Neural cell (in vitro differentiated cells): Measurements from ENCODE around the gene MS4A15. TPM values are rescaled to one million over a fixed set of nuclear protein-coding genes. Genes with fewer than 3 reads are reported as not detected.

ENCODE experiments used
- H2AFZ ChIP-seq: fragments of 200-600, 300-800 bp; sonication (generic), shearing (Covaris generic); 2 replicates; pipeline ENCODE4 v1.6.0; 2014; ENCODE audit warnings: low read depth, mild to moderate bottlenecking, antibody characterized with exemption, low read length, moderate library complexity
- H3F3A ChIP-seq: fragments of 200-600 bp; shearing (Covaris generic); 2 replicates; pipeline ENCODE4 v1.6.1; 2016; ENCODE audit warnings: mild to moderate bottlenecking, moderate library complexity, mixed read lengths, antibody characterized with exemption, low read length; ENCODE audit not compliant: insufficient read depth, poor library complexity, severe bottlenecking
- H3K27ac ChIP-seq: fragments of 200-600, 300-800 bp; sonication (generic), shearing (Covaris generic); 2 replicates; pipeline ENCODE4 v1.5.1; 2014; ENCODE audit warnings: mild to moderate bottlenecking, low read length, moderate library complexity
- H3K27me3 ChIP-seq: fragments of 300-800, 200-600 bp; sonication (generic), shearing (Covaris generic); 2 replicates; pipeline ENCODE4 v1.6.0; 2014; ENCODE audit warnings: mild to moderate bottlenecking, low read depth, low read length, moderate library complexity; ENCODE audit not compliant: insufficient read depth
- H3K36me3 ChIP-seq: fragments of 300-800, 200-600 bp; sonication (generic), shearing (Covaris generic); 2 replicates; pipeline ENCODE4 v1.5.1; 2014; ENCODE audit warnings: mild to moderate bottlenecking, antibody characterized with exemption, low read length, moderate library complexity; ENCODE audit not compliant: insufficient read depth
- H3K4me2 ChIP-seq: fragments of 300-800, 200-600 bp; sonication (generic), shearing (Covaris generic); 2 replicates; pipeline ENCODE4 v1.6.0; 2014; ENCODE audit warnings: mild to moderate bottlenecking, low read length
- H3K4me3 ChIP-seq: fragments of 300-800, 200-600 bp; sonication (generic), shearing (Covaris generic); 2 replicates; pipeline ENCODE4 v1.5.1; 2014; ENCODE audit warnings: mild to moderate bottlenecking, low read length, moderate library complexity
- H3K79me2 ChIP-seq: fragments of 200-600 bp; shearing (Covaris generic); replicated peaks from 2 replicates; pipeline ENCODE4 v1.6.0; 2014; ENCODE audit warnings: mild to moderate bottlenecking, low read length, moderate library complexity; ENCODE audit not compliant: insufficient read depth
- H3K9ac ChIP-seq: fragments of 300-800, 200-600 bp; sonication (generic), shearing (Covaris generic); 2 replicates; pipeline ENCODE4 v1.6.1; 2016; ENCODE audit warnings: mild to moderate bottlenecking, low read length, mixed read lengths
- H3K9me2 ChIP-seq: fragments of 200-600 bp; shearing (Covaris generic); 2 replicates; pipeline ENCODE4 v1.6.1; 2016; ENCODE audit warnings: mild to moderate bottlenecking, low read length, mixed read lengths; ENCODE audit not compliant: insufficient read depth
- H3K9me3 ChIP-seq: fragments of 200-600, 300-800 bp; sonication (generic), shearing (Covaris generic); 2 replicates; pipeline ENCODE4 v1.6.1; 2016; ENCODE audit warnings: mild to moderate bottlenecking, mixed run types, low read length, moderate library complexity, mixed read lengths
- H4K20me1 ChIP-seq: fragments of 200-600 bp; shearing (Covaris generic); 2 replicates; pipeline ENCODE4 v1.6.1; 2016; ENCODE audit warnings: mild to moderate bottlenecking, mixed run types; ENCODE audit not compliant: insufficient read depth
- EP300 ChIP-seq: fragments of 450-650 bp; conservative IDR thresholded peaks from 2 replicates; pipeline ENCODE4 v1.6.1; 2014; ENCODE audit warnings: antibody characterized with exemption, mild to moderate bottlenecking, moderate library complexity; ENCODE audit not compliant: poor library complexity, severe bottlenecking
- EZH2 ChIP-seq: fragments of 200-600, 300-800 bp; shearing (Covaris generic), sonication (generic); IDR thresholded peaks from 2 replicates; pipeline ENCODE4 v1.6.1; 2014; ENCODE audit warnings: antibody characterized with exemption, low read length, borderline replicate concordance, mild to moderate bottlenecking; ENCODE audit not compliant: insufficient read depth, poor library complexity, severe bottlenecking
- MXI1 ChIP-seq: fragments of 450-650 bp; conservative IDR thresholded peaks from 2 replicates; pipeline ENCODE4 v1.6.1; 2014; ENCODE audit warnings: antibody characterized with exemption, mild to moderate bottlenecking; ENCODE audit not compliant: poor library complexity, severe bottlenecking
- POLR2AphosphoS5 ChIP-seq: IDR thresholded peaks from 2 replicates; pipeline ENCODE4 v1.6.1; 2012
- RAD21 ChIP-seq: fragments of 450-650 bp; conservative IDR thresholded peaks from 2 replicates; pipeline ENCODE4 v1.6.1; 2014; ENCODE audit warnings: antibody characterized with exemption, mild to moderate bottlenecking, moderate library complexity
- SMC3 ChIP-seq: fragments of 450-650 bp; conservative IDR thresholded peaks from 2 replicates; pipeline ENCODE4 v1.6.1; 2014; ENCODE audit warnings: antibody characterized with exemption, mild to moderate bottlenecking, moderate library complexity; ENCODE audit not compliant: poor library complexity
- TAF1 ChIP-seq: IDR thresholded peaks from 2 replicates; pipeline ENCODE4 v1.6.1; 2012; ENCODE audit warnings: low read depth
- polyA plus RNA-seq: library from polyadenylated mRNA; depleted of rRNA; stranded (reverse); fragments of >200 nt; gene quantifications from 2 replicates; pipeline ENCODE4 v1.2.3, GENCODE V29; 2014
- TF ChIP-seq, protein P1 (sequence below): IDR thresholded peaks from 2 replicates; pipeline ENCODE4 v1.6.1; 2012; ENCODE audit warnings: borderline replicate concordance
- TF ChIP-seq, protein P2 (sequence below): fragments of 450-650 bp; IDR thresholded peaks from 2 replicates; pipeline ENCODE4 v1.5.1; 2014; ENCODE audit warnings: antibody characterized with exemption, mild to moderate bottlenecking, moderate library complexity; ENCODE audit not compliant: poor library complexity, severe bottlenecking

Gene MS4A15
- polyA plus RNA-seq, 1 donor from 2014 or later, result not detected

DNA sequence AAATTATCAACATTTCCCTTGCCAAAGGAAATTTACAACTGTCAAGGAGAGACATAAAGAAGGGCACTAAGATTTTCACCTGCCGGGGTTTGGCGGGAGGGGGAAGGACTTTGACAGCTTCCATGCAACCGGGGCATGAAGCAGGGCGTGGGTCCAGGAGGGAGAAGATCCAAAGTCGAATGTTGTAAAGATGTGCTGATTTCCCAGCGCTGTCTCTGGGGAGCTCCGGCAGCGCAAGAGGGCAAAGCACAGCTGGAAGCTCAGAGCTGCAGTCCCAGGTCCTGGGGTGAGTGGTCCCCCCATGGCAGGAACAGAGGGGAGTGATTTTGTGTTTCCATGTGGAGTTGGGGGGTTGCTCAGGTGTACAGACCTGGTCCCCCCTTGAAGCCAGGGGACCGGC, 28.5 kb downstream of the MS4A15 start, which contains the start of gene MS4A10:
MS4A10 (plus strand) TSS at position 198 of the 400 bp plus-strand sequence. CDS start 5,003 bp downstream, outside the sequence.
- H3K36me3 ChIP-seq, result no peaks in the 10 kb centered on the region
- H3K4me2 ChIP-seq, result peak within 1 kb of the TSS; percentile 22
- TF ChIP-seq EZH2, result no peak
- TF ChIP-seq EP300, result peak; percentile 28
- H3K9me3 ChIP-seq, result no peaks in the 10 kb centered on the region
- peak within 1 kb of the TSS; percentile 70 for H3K9ac ChIP-seq
- H3F3A ChIP-seq, result no peaks in the 10 kb centered on the region
- no peaks in the 10 kb centered on the region for H3K27me3 ChIP-seq
- H3K27ac ChIP-seq, result peak within 1 kb of the TSS; percentile 96
- H4K20me1 ChIP-seq, result no peaks in the 10 kb centered on the region
- no peak within 1 kb of the TSS for H2AFZ ChIP-seq
- H3K4me3 ChIP-seq, result peak within 1 kb of the TSS; percentile 49
- H3K9me2 ChIP-seq, result no peaks in the 10 kb centered on the region
- H3K79me2 ChIP-seq, result no peaks in the 10 kb centered on the region

DNA sequence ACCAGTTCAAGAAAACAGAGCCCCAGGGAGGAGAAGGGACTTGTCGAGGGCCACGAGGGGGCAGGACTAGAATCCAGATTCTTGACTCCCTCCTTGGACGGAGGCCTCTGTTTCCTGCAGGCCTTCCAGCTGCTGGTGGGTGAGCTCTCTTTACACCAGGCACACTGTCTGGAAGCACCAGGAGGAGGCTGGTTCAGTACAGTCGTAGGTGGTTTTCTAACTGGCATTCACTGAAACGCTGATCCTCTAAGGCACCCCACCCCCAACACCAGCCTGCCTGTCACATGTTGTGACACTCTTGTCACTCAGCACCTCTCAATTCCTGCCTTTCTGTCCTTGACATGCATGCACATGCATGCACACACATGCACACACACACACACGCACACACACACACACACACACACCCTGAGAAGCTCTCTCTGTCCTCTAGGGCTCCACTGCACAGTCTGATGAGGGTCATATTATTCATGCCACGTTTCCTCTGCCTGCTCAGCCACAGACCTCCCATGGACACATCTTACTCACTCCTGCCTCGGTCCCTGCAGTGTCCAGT, 29.2 kb downstream of the MS4A15 start:
- Histone ChIP-seq H3K9ac (peak overlapping the region; percentile 70), H3K27me3 (no peaks in the 10 kb centered on the region), H3K27ac (peak overlapping the region; percentile 96)

More for the DNA sequence above, 29.2 kb downstream of the MS4A15 start:
- Histone ChIP-seq H3K4me3 (peak overlapping the region; percentile 49), H3K9me3 (no peaks in the 10 kb centered on the region), H3K36me3 (no peaks in the 10 kb centered on the region), H3K4me2 (peak overlapping the region; percentile 22), H3F3A (no peaks in the 10 kb centered on the region), H4K20me1 (no peaks in the 10 kb centered on the region), H3K79me2 (no peaks in the 10 kb centered on the region), H3K9me2 (no peaks in the 10 kb centered on the region), H2AFZ (no peak overlapping the region)
- TF ChIP-seq POLR2AphosphoS5, result peak; percentile 99
- TF ChIP-seq RAD21, result peak; percentile 50
- TF ChIP-seq, protein P1, sequence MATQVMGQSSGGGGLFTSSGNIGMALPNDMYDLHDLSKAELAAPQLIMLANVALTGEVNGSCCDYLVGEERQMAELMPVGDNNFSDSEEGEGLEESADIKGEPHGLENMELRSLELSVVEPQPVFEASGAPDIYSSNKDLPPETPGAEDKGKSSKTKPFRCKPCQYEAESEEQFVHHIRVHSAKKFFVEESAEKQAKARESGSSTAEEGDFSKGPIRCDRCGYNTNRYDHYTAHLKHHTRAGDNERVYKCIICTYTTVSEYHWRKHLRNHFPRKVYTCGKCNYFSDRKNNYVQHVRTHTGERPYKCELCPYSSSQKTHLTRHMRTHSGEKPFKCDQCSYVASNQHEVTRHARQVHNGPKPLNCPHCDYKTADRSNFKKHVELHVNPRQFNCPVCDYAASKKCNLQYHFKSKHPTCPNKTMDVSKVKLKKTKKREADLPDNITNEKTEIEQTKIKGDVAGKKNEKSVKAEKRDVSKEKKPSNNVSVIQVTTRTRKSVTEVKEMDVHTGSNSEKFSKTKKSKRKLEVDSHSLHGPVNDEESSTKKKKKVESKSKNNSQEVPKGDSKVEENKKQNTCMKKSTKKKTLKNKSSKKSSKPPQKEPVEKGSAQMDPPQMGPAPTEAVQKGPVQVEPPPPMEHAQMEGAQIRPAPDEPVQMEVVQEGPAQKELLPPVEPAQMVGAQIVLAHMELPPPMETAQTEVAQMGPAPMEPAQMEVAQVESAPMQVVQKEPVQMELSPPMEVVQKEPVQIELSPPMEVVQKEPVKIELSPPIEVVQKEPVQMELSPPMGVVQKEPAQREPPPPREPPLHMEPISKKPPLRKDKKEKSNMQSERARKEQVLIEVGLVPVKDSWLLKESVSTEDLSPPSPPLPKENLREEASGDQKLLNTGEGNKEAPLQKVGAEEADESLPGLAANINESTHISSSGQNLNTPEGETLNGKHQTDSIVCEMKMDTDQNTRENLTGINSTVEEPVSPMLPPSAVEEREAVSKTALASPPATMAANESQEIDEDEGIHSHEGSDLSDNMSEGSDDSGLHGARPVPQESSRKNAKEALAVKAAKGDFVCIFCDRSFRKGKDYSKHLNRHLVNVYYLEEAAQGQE, result peak; percentile 77
- TF ChIP-seq, protein P2, sequence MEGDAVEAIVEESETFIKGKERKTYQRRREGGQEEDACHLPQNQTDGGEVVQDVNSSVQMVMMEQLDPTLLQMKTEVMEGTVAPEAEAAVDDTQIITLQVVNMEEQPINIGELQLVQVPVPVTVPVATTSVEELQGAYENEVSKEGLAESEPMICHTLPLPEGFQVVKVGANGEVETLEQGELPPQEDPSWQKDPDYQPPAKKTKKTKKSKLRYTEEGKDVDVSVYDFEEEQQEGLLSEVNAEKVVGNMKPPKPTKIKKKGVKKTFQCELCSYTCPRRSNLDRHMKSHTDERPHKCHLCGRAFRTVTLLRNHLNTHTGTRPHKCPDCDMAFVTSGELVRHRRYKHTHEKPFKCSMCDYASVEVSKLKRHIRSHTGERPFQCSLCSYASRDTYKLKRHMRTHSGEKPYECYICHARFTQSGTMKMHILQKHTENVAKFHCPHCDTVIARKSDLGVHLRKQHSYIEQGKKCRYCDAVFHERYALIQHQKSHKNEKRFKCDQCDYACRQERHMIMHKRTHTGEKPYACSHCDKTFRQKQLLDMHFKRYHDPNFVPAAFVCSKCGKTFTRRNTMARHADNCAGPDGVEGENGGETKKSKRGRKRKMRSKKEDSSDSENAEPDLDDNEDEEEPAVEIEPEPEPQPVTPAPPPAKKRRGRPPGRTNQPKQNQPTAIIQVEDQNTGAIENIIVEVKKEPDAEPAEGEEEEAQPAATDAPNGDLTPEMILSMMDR, result peak; percentile 63
- peak; percentile 57 for TF ChIP-seq SMC3
- no peak for TF ChIP-seq EZH2
- TF ChIP-seq EP300, result peak; percentile 100
- TF ChIP-seq MXI1, result peak; percentile 67
- TF ChIP-seq TAF1, result no peak
